Measurements from ENCODE around the gene CD22.

DNA sequence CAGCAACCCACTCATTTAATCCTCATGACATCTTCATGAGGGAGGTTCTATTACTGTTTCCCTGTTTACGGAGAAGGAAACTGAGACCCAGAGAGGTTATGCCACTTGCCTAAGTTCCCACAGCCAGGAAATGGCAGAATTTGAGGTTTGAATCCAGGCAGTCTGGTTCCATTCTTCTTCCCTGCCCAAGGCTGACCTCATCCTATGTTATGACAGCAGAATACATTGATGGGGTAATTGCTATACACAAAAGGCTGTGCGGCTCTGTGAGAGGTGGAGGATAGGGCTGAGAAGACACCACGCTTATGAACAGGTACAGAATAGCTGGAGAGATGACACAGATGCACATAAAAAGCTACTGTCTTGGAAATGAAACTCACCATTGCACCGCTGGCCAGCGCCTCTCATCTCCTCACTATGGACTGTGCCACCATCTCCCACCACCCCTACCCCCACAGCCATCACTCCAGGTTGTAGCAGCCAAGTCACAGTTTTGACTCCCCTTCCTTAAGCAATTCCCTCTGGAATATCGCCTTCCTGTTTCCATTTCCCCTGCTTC, 25.6 kb upstream of the CD22 start:
- TF ChIP-seq, protein P1, sequence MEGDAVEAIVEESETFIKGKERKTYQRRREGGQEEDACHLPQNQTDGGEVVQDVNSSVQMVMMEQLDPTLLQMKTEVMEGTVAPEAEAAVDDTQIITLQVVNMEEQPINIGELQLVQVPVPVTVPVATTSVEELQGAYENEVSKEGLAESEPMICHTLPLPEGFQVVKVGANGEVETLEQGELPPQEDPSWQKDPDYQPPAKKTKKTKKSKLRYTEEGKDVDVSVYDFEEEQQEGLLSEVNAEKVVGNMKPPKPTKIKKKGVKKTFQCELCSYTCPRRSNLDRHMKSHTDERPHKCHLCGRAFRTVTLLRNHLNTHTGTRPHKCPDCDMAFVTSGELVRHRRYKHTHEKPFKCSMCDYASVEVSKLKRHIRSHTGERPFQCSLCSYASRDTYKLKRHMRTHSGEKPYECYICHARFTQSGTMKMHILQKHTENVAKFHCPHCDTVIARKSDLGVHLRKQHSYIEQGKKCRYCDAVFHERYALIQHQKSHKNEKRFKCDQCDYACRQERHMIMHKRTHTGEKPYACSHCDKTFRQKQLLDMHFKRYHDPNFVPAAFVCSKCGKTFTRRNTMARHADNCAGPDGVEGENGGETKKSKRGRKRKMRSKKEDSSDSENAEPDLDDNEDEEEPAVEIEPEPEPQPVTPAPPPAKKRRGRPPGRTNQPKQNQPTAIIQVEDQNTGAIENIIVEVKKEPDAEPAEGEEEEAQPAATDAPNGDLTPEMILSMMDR (IDR thresholded peaks at IDR 0.05), result no peak
- TF ChIP-seq POLR2AphosphoS5 (IDR thresholded peaks at IDR 0.05), result no peak

All from gastroesophageal sphincter (tissue), 3 donors.